ENCODE data around the gene NOP9. TPM values are rescaled to one million over a fixed set of nuclear protein-coding genes. Genes with fewer than 3 reads are reported as not detected.

The NOP9 gene
- total RNA-seq, 1 experiment from 2014 or later, result 39.4 TPM

DNA sequence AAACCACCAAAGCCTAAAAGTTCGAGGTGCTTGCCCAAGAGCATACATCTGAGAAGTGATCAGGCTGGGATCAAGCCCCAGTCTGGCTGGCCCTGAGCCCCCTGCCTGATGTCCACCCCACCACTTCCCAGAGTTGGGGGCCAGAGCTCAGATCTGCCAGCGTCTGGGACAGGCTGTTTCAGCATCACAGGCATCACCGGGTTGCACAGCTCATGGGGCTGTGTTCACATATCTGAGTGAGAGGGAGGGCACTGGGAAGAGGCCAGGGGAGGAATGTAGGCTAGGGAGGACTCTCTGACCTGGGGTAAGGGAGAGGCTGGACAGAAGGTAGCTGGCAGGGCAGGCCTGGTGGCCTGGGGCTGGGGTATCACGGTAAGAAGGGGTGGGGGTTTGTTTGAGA, 42.7 kb upstream of the NOP9 start:
- H3K4me3 ChIP-seq (replicated peaks in 1 of 2; ENCODE audit: low read depth in 1 of 2, low read length in 2 of 2), result no peak overlapping the region
- H3K4me2 ChIP-seq (ENCODE audit: low read length), result no peak overlapping the region
- RAD21 ChIA-PET (ENCODE audit: low non-redundant PET in 1 of 2, low total read pairs in 2 of 2, uncharacterized antibody in 2 of 2, unreplicated experiment in 2 of 2), result no interaction called here
- DNase-seq (ENCODE audit: low read depth, low spot score) (no peak), ATAC-seq (no peak)
- H3K79me2 ChIP-seq (ENCODE audit: insufficient read depth, low read length), result no peaks in the 10 kb centered on the region
- no peaks in the 10 kb centered on the region for H3K27me3 ChIP-seq (ENCODE audit: insufficient read depth, low read length)
- TF ChIP-seq ZFX (IDR thresholded peaks at IDR 0.05) (no peak), CEBPB (IDR thresholded peaks at IDR 0.05; ENCODE audit: low read depth) (no peak), POLR2AphosphoS5 (IDR thresholded peaks at IDR 0.05; ENCODE audit: low read depth, low read length) (no peak), ELF1 (IDR thresholded peaks at IDR 0.05; ENCODE audit: borderline replicate concordance, low read depth) (no peak), RAD21 (IDR thresholded peaks at IDR 0.05; ENCODE audit: low read depth) (no peak), POLR2A (IDR thresholded peaks at IDR 0.05; ENCODE audit: borderline replicate concordance, extremely low read depth, insufficient read depth, insufficient read length) (no peak), EGR1 (IDR thresholded peaks at IDR 0.05; ENCODE audit: low read depth) (no peak), SRF (IDR thresholded peaks at IDR 0.05; ENCODE audit: low read depth) (no peak), TCF7L2 (IDR thresholded peaks at IDR 0.05; ENCODE audit: borderline replicate concordance, extremely low read depth, insufficient read depth, insufficient read length) (no peak)
- TF ChIP-seq, protein P1, sequence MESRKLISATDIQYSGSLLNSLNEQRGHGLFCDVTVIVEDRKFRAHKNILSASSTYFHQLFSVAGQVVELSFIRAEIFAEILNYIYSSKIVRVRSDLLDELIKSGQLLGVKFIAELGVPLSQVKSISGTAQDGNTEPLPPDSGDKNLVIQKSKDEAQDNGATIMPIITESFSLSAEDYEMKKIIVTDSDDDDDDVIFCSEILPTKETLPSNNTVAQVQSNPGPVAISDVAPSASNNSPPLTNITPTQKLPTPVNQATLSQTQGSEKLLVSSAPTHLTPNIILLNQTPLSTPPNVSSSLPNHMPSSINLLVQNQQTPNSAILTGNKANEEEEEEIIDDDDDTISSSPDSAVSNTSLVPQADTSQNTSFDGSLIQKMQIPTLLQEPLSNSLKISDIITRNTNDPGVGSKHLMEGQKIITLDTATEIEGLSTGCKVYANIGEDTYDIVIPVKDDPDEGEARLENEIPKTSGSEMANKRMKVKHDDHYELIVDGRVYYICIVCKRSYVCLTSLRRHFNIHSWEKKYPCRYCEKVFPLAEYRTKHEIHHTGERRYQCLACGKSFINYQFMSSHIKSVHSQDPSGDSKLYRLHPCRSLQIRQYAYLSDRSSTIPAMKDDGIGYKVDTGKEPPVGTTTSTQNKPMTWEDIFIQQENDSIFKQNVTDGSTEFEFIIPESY (IDR thresholded peaks at IDR 0.05; ENCODE audit: extremely low read depth, insufficient replicate concordance, low read length), result no peak
- TF ChIP-seq, protein P2, sequence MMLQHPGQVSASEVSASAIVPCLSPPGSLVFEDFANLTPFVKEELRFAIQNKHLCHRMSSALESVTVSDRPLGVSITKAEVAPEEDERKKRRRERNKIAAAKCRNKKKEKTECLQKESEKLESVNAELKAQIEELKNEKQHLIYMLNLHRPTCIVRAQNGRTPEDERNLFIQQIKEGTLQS (IDR thresholded peaks at IDR 0.05), result no peak
- TF ChIP-seq, protein P3, sequence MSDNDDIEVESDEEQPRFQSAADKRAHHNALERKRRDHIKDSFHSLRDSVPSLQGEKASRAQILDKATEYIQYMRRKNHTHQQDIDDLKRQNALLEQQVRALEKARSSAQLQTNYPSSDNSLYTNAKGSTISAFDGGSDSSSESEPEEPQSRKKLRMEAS (IDR thresholded peaks at IDR 0.05), result no peak
- H3K27ac ChIP-seq (ENCODE audit: low read depth, low read length), result no peak overlapping the region
- CTCF ChIA-PET, result no interaction called here
- intact Hi-C loops (cut with micrococcal nuclease), result no loop called here
- H3K9me2 ChIP-seq (ENCODE audit: insufficient read depth), result no peaks in the 10 kb centered on the region
- no peaks in the 10 kb centered on the region for H4K20me1 ChIP-seq (ENCODE audit: insufficient read depth)
- no peak overlapping the region for H3K9ac ChIP-seq (ENCODE audit: low read length)
- POLR2A ChIA-PET, result no interaction called here
- H3K4me1 ChIP-seq (ENCODE audit: control insufficient read depth in 1 of 2, insufficient read depth in 2 of 2, low read length in 2 of 2), result peaks cover 10 to 15% of the 10 kb centered on the region in 2 experiments
- no peaks in the 10 kb centered on the region for H3K9me3 ChIP-seq (ENCODE audit: control insufficient read depth in 1 of 2, insufficient read depth in 1 of 2, low read depth in 1 of 2, low read length in 2 of 2)
- no TSS peak for BruUV-seq (replicated peaks)
- no peaks in the 10 kb centered on the region; a peak in 1 of 4 replicates for H3K36me3 ChIP-seq (ENCODE audit: control insufficient read depth in 1 of 2, insufficient read depth in 2 of 2, low read length in 2 of 2)
- H2AFZ ChIP-seq (ENCODE audit: low read depth, low read length, poor library complexity, severe bottlenecking), result no peak overlapping the region
